Glutamatergic neuron (in vitro differentiated cells): Measurements from ENCODE around the gene CC2D2A. TPM values are rescaled to one million over a fixed set of nuclear protein-coding genes. Genes with fewer than 3 reads are reported as not detected.

ENCODE experiments used
- DNase-seq: peaks from one replicate; pipeline ENCODE4 v3.0.0; 2022
- H3K27ac Mint-ChIP-seq: one replicate; pipeline ENCODE4 v1.8.0; 2020; ENCODE audit warnings: mild to moderate bottlenecking, mixed read lengths, inconsistent platforms; ENCODE audit not compliant: unreplicated experiment
- H3K27me3 Mint-ChIP-seq: one replicate; pipeline ENCODE4 v1.8.0; 2020; ENCODE audit warnings: mild to moderate bottlenecking, moderate library complexity, mixed read lengths, inconsistent platforms; ENCODE audit not compliant: unreplicated experiment
- H3K36me3 Mint-ChIP-seq: one replicate; pipeline ENCODE4 v1.8.0; 2020; ENCODE audit warnings: mild to moderate bottlenecking, mixed read lengths, inconsistent platforms; ENCODE audit not compliant: unreplicated experiment
- H3K4me1 Mint-ChIP-seq: one replicate; pipeline ENCODE4 v1.8.0; 2020; ENCODE audit warnings: mild to moderate bottlenecking, low read depth, mixed read lengths, inconsistent platforms; ENCODE audit not compliant: unreplicated experiment
- H3K4me3 Mint-ChIP-seq: one replicate; pipeline ENCODE4 v1.8.0; 2020; ENCODE audit warnings: mild to moderate bottlenecking, mixed read lengths, inconsistent platforms; ENCODE audit not compliant: unreplicated experiment
- H3K9me3 Mint-ChIP-seq: one replicate; pipeline ENCODE4 v1.8.0; 2020; ENCODE audit warnings: mild to moderate bottlenecking, moderate library complexity, mixed read lengths, inconsistent platforms; ENCODE audit not compliant: unreplicated experiment
- CTCF ChIP-seq: fragments of 200-600 bp; sonication (generic); IDR thresholded peaks from one replicate; pipeline ENCODE4 v1.5.0; 2021; ENCODE audit not compliant: partially characterized antibody, unreplicated experiment
- total RNA-seq: library from RNA; stranded (reverse); fragmentation: NEBNext Ultra II Directional; extraction: Animal tissue kit (Norgen Biotek cat#: 25700); gene quantifications from one replicate; pipeline ENCODE4 v1.2.1, GENCODE V29; 2021; ENCODE audit not compliant: unreplicated experiment

The CC2D2A gene
- total RNA-seq, 1 donor from 2014 or later = 13.3 TPM

GRCh38 chr4:15531792-15532191 lies 62.1 kb downstream of the CC2D2A start:
- Mint-ChIP-seq H3K36me3 (no peaks in the 10 kb centered on the region), H3K27ac (peak overlapping the region; percentile 6), H3K27me3 (peaks cover 9% of the 10 kb centered on the region), H3K9me3 (peaks cover 5% of the 10 kb centered on the region), H3K4me1 (peaks cover 15% of the 10 kb centered on the region), H3K4me3 (no peak overlapping the region)
- no peak for DNase-seq
- no peak for TF ChIP-seq CTCF

GRCh38 chr4:15533817-15534216 lies 64.1 kb downstream of the CC2D2A start:
- H3K4me1 Mint-ChIP-seq = peaks cover 17% of the 10 kb centered on the region
- no peak overlapping the region for H3K27ac Mint-ChIP-seq
- no peak for DNase-seq
- H3K36me3 Mint-ChIP-seq = no peaks in the 10 kb centered on the region
- no peak for TF ChIP-seq CTCF
- H3K4me3 Mint-ChIP-seq = no peak overlapping the region
- H3K27me3 Mint-ChIP-seq = peaks cover 9% of the 10 kb centered on the region
- peaks cover 5% of the 10 kb centered on the region for H3K9me3 Mint-ChIP-seq

DNA sequence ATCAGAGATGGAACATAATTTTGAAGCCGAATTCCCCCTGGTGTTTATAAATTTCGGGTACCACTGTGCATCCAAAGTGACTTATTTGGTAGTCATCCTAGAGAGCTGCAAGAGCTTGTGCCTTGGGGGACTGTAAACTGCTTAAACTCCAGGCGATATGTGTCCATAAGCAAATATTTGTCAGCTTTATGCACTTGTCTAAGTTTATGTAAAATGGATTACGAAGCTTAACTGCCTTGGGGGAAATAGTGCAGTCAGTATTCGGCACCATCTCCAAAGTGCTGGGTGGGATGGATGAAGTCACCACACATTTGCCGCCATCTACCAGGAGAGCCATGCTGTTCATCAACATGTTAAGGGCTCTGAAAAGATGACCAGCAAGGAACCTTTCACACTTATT lies 65.9 kb downstream of the CC2D2A start:
- peaks cover 5% of the 10 kb centered on the region for H3K9me3 Mint-ChIP-seq
- no peak for TF ChIP-seq CTCF
- no peak for DNase-seq
- no peak overlapping the region for H3K4me3 Mint-ChIP-seq
- peaks cover 8% of the 10 kb centered on the region for H3K27me3 Mint-ChIP-seq
- no peaks in the 10 kb centered on the region for H3K36me3 Mint-ChIP-seq
- no peak overlapping the region for H3K27ac Mint-ChIP-seq
- H3K4me1 Mint-ChIP-seq = peaks cover 13% of the 10 kb centered on the region

DNA sequence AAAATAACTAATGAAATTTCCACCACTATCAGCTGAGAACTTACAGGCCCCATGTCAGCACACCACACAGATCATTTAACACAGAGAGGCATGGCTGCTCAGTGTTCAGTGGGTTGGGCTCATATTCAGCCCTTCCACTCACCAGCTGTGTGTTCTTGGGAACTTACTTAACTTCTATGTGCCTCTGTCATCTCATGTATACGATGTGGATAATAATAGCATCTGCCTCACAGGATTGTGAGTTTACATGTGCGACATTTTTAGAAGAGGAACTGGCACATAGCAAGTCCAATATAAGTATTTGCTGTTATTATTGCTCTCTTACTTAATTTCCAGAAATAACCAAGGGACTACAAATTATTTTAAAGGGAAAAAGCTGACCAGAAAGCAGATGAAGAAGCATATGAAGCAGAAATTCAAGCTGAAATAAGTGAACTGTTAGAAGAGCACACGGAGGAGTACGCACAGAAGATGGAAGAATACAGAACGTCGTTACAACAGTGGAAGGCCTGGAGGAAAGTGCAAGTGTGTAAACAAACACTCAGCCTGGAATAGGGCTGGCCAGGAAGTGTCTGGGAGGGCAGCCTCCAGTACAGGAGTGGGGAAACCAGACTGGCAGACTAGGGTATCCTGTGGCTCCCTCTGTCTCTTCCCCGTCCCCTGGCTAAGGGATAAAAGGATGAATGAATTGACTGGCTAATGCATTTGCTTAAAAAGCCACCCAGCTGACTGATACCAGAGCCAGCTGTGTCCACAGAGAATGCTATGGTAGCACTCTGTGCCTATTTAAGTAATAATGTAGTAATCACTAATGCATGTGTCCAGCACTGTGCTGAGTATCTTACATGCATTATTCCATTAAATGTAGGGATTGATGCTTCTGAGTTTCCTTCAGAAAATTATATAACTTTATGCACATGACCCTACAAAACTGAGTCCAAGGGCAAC lies 67.1 kb downstream of the CC2D2A start:
- Mint-ChIP-seq H3K36me3 (no peaks in the 10 kb centered on the region), H3K27ac (peak overlapping the region; percentile 41), H3K9me3 (no peaks in the 10 kb centered on the region), H3K4me1 (peaks cover 6% of the 10 kb centered on the region), H3K27me3 (peaks cover 1% of the 10 kb centered on the region), H3K4me3 (no peak overlapping the region)
- TF ChIP-seq CTCF = no peak
- DNase-seq = peak; percentile 15

- H3K4me1 Mint-ChIP-seq = peaks cover 2% of the 10 kb centered on the region
- TF ChIP-seq CTCF = no peak
- no peak overlapping the region for H3K27ac Mint-ChIP-seq
- no peaks in the 10 kb centered on the region for H3K27me3 Mint-ChIP-seq
- DNase-seq = no peak
- no peaks in the 10 kb centered on the region for H3K36me3 Mint-ChIP-seq
- H3K9me3 Mint-ChIP-seq = no peaks in the 10 kb centered on the region
- H3K4me3 Mint-ChIP-seq = no peak overlapping the region
These were observed 72.3 kb downstream of the CC2D2A start for GRCh38 chr4:15541941-15542340.
